Astrocyte (in vitro differentiated cells and primary cell): ENCODE measurements around the gene TRIM14. TPM values are rescaled to one million over a fixed set of nuclear protein-coding genes. Genes with fewer than 3 reads are reported as not detected.

Experiments
- DNase-seq: peaks from one replicate; pipeline ENCODE4 v3.0.0-alpha.2; 2010; ENCODE audit warnings: low read depth
- FAIRE-seq: peaks from 2 replicates; lab custom pipeline; 2011; peaks lifted over from hg19 to GRCh38; lab: Jason Lieb, UNC
- H2AFZ ChIP-seq: 2 replicates; pipeline ENCODE4 v1.6.0; 2012; ENCODE audit warnings: low read depth, low read length, inconsistent platforms
- H3K27ac ChIP-seq: 2 replicates; pipeline ENCODE4 v1.5.1; 2011; ENCODE audit warnings: low read depth, low read length, inconsistent platforms
- H3K27me3 ChIP-seq: 2 replicates; pipeline ENCODE4 v1.6.0; 2011; ENCODE audit warnings: low read length, inconsistent platforms; ENCODE audit not compliant: insufficient read depth
- H3K36me3 ChIP-seq: 2 replicates; pipeline ENCODE4 v1.5.1; 2011; ENCODE audit warnings: low read length, inconsistent platforms; ENCODE audit not compliant: insufficient read depth
- H3K4me1 ChIP-seq: 2 replicates; pipeline ENCODE4 v1.5.1; 2011; ENCODE audit warnings: low read length, inconsistent platforms; ENCODE audit not compliant: insufficient read depth
- H3K4me2 ChIP-seq: 2 replicates; pipeline ENCODE4 v1.6.0; 2012; ENCODE audit warnings: low read length, inconsistent platforms
- H3K4me3 ChIP-seq: 2 replicates; pipeline ENCODE4 v1.5.1; 2011; ENCODE audit warnings: low read depth, mild to moderate bottlenecking, low read length, inconsistent platforms; ENCODE audit not compliant: insufficient read depth
- H3K79me2 ChIP-seq: 2 replicates; pipeline ENCODE4 v1.6.0; 2012; ENCODE audit warnings: mild to moderate bottlenecking, low read length, inconsistent platforms; ENCODE audit not compliant: insufficient read depth
- H3K9ac ChIP-seq: 2 replicates; pipeline ENCODE4 v1.6.0; 2012; ENCODE audit warnings: mild to moderate bottlenecking, low read length, inconsistent platforms
- H3K9me3 ChIP-seq: 2 replicates; pipeline ENCODE4 v1.5.1; 2012; ENCODE audit warnings: low read depth, mild to moderate bottlenecking, low read length, inconsistent platforms; ENCODE audit not compliant: insufficient read depth
- H4K20me1 ChIP-seq: 2 replicates; pipeline ENCODE4 v1.6.0; 2012; ENCODE audit warnings: low read length, inconsistent platforms; ENCODE audit not compliant: insufficient read depth
- H3K27ac Mint-ChIP-seq: one replicate; pipeline ENCODE4 v1.8.0; 2021; ENCODE audit warnings: mild to moderate bottlenecking, mixed read lengths; ENCODE audit not compliant: unreplicated experiment
- H3K27me3 Mint-ChIP-seq: one replicate; pipeline ENCODE4 v1.8.0; 2021; ENCODE audit warnings: low read depth, mixed read lengths; ENCODE audit not compliant: unreplicated experiment
- H3K36me3 Mint-ChIP-seq: one replicate; pipeline ENCODE4 v1.8.0; 2021; ENCODE audit warnings: low read depth, mixed read lengths; ENCODE audit not compliant: unreplicated experiment
- H3K4me1 Mint-ChIP-seq: one replicate; pipeline ENCODE4 v1.8.0; 2021; ENCODE audit warnings: low read depth, mixed read lengths; ENCODE audit not compliant: unreplicated experiment
- H3K4me3 Mint-ChIP-seq: one replicate; pipeline ENCODE4 v1.8.0; 2021; ENCODE audit warnings: mild to moderate bottlenecking, moderate library complexity, mixed read lengths; ENCODE audit not compliant: unreplicated experiment
- H3K9me3 Mint-ChIP-seq: one replicate; pipeline ENCODE4 v1.8.0; 2021; ENCODE audit warnings: mild to moderate bottlenecking, mixed read lengths; ENCODE audit not compliant: unreplicated experiment
- EZH2 ChIP-seq: IDR thresholded peaks from 2 replicates; pipeline ENCODE4 v1.6.1; 2012; ENCODE audit warnings: mild to moderate bottlenecking, low read length, inconsistent platforms; ENCODE audit not compliant: insufficient read depth
- total RNA-seq: library from RNA; stranded (reverse); gene quantifications from 2 replicates; pipeline ENCODE4 v1.2.1, GENCODE V29; 2021
- TF ChIP-seq, protein P1 (sequence below): IDR thresholded peaks from 2 replicates; pipeline ENCODE4 v1.5.1; 2011; ENCODE audit warnings: low read depth, mild to moderate bottlenecking, inconsistent platforms, low read length, moderate library complexity; ENCODE audit not compliant: insufficient read depth

The TRIM14 gene
- total RNA-seq, 1 donor from 2014 or later, result 34.1 TPM

DNA sequence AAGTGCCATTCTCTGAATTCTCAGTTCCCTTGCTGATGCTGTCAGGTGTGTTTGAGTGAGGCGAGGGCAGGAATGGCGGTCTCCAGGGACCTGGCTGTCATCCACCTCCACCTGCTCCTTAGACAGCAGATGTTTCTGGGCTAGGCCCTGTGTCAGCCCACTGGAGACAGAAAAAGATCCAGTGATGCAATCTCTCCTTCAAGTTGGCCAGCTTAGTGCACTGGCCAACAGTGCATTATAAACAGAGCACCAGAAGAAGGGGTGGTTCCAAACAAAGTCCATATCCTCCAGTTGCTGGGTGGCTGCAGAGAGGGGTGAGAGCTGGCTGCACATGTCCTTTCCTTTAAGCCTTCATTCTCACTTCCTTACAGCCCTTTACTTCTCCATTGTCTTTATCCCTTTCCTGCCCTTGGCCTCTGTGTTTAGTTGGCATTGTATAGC lies 35.9 kb downstream of the TRIM14 start:
- Histone ChIP-seq H3K27me3 (no peaks in the 10 kb centered on the region), H3K4me1 (peaks cover 6% of the 10 kb centered on the region), H2AFZ (no peak overlapping the region), H3K27ac (no peak overlapping the region), H3K9ac (no peak overlapping the region), H4K20me1 (no peaks in the 10 kb centered on the region), H3K9me3 (no peaks in the 10 kb centered on the region), H3K4me3 (no peak overlapping the region), H3K79me2 (no peaks in the 10 kb centered on the region), H3K4me2 (no peak overlapping the region), H3K36me3 (peaks cover 33% of the 10 kb centered on the region)
- no peaks in the 10 kb centered on the region for H3K27me3 Mint-ChIP-seq
- peaks cover 14% of the 10 kb centered on the region for H3K4me1 Mint-ChIP-seq
- H3K4me3 Mint-ChIP-seq, result no peak overlapping the region
- DNase-seq, result no peak
- FAIRE-seq, result no peak
- TF ChIP-seq, protein P1, sequence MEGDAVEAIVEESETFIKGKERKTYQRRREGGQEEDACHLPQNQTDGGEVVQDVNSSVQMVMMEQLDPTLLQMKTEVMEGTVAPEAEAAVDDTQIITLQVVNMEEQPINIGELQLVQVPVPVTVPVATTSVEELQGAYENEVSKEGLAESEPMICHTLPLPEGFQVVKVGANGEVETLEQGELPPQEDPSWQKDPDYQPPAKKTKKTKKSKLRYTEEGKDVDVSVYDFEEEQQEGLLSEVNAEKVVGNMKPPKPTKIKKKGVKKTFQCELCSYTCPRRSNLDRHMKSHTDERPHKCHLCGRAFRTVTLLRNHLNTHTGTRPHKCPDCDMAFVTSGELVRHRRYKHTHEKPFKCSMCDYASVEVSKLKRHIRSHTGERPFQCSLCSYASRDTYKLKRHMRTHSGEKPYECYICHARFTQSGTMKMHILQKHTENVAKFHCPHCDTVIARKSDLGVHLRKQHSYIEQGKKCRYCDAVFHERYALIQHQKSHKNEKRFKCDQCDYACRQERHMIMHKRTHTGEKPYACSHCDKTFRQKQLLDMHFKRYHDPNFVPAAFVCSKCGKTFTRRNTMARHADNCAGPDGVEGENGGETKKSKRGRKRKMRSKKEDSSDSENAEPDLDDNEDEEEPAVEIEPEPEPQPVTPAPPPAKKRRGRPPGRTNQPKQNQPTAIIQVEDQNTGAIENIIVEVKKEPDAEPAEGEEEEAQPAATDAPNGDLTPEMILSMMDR, result no peak
- TF ChIP-seq EZH2, result no peak
- H3K36me3 Mint-ChIP-seq, result peaks cover 25% of the 10 kb centered on the region
- peaks cover 2% of the 10 kb centered on the region for H3K9me3 Mint-ChIP-seq
- no peak overlapping the region for H3K27ac Mint-ChIP-seq

DNA sequence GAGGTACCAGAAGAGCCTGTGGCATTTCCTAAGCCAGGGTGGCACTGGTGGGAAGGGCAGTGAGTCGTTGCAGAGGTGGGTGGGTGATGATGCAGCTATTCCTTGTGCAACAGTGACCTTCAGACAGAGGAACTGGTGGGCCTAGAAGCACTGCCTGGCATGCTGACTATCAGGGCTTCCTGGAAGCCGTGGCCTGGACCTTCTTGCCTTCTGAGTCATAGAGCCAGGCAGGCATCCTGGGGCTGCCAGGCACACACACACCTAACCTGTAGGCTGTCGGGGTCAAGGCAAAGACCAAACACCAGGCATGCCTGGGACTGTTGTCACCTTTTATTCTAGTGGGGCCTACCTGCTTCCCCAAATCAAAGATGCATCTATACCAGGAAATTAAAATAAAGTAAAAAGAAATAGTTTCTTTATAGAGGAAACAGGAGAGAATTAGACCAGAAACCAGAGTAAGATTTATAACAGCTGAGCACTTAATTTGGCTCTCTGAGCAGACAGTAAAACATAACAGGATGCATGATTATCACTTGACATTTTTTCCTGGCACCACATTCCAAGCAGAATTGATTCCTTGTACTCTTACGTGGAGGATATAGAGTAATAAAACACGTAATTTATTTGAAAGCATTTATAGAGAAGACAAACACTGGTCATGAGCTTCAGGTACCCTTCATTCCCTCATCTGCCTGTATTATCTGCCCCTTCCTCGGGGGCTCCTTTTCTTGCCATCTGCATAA lies 37.4 kb downstream of the TRIM14 start:
- Histone ChIP-seq H3K79me2 (no peaks in the 10 kb centered on the region), H3K36me3 (peaks cover 33% of the 10 kb centered on the region), H4K20me1 (no peaks in the 10 kb centered on the region), H3K9me3 (no peaks in the 10 kb centered on the region), H3K27me3 (no peaks in the 10 kb centered on the region), H3K27ac (no peak overlapping the region), H3K9ac (no peak overlapping the region), H3K4me1 (peaks cover 3% of the 10 kb centered on the region), H3K4me3 (no peak overlapping the region), H2AFZ (no peak overlapping the region), H3K4me2 (no peak overlapping the region)
- FAIRE-seq, result no peak
- H3K27ac Mint-ChIP-seq, result no peak overlapping the region
- no peaks in the 10 kb centered on the region for H3K27me3 Mint-ChIP-seq
- no peak overlapping the region for H3K4me3 Mint-ChIP-seq
- DNase-seq, result no peak
- peaks cover 14% of the 10 kb centered on the region for H3K4me1 Mint-ChIP-seq
- H3K36me3 Mint-ChIP-seq, result peaks cover 24% of the 10 kb centered on the region
- peaks cover under 1% of the 10 kb centered on the region for H3K9me3 Mint-ChIP-seq
- TF ChIP-seq, protein P1, result no peak
- no peak for TF ChIP-seq EZH2

DNA sequence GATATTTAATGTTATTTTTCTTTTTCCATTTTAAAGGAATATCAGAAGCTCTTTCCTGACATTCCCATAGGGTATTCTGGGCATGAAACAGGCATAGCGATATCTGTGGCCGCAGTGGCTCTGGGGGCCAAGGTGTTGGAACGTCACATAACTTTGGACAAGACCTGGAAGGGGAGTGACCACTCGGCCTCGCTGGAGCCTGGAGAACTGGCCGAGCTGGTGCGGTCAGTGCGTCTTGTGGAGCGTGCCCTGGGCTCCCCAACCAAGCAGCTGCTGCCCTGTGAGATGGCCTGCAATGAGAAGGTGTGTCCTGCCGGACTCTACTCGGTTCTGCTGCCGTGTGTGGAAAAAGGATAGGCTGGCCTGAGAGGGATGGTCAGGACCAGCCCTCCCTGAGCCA lies 38.2 kb downstream of the TRIM14 start:
- H3K9ac ChIP-seq, result no peak overlapping the region
- peak overlapping the region; percentile 78 for H3K27ac Mint-ChIP-seq

More for the DNA sequence above, 38.2 kb downstream of the TRIM14 start:
- Histone ChIP-seq H4K20me1 (no peaks in the 10 kb centered on the region), H3K4me1 (peaks cover 3% of the 10 kb centered on the region), H3K27me3 (no peaks in the 10 kb centered on the region), H2AFZ (no peak overlapping the region), H3K9me3 (no peaks in the 10 kb centered on the region), H3K27ac (no peak overlapping the region), H3K36me3 (peaks cover 33% of the 10 kb centered on the region), H3K79me2 (no peaks in the 10 kb centered on the region), H3K4me2 (no peak overlapping the region), H3K4me3 (no peak overlapping the region)
- TF ChIP-seq, protein P1, result no peak
- no peak for TF ChIP-seq EZH2
- no peak for FAIRE-seq
- Mint-ChIP-seq H3K4me1 (peaks cover 15% of the 10 kb centered on the region), H3K36me3 (peaks cover 24% of the 10 kb centered on the region), H3K4me3 (no peak overlapping the region), H3K27me3 (no peaks in the 10 kb centered on the region), H3K9me3 (no peaks in the 10 kb centered on the region)
- DNase-seq, result no peak
